Keratinocyte (primary cell): ENCODE data around the gene ARHGAP28.

Experiments used
- EZH2 ChIP-seq: IDR thresholded peaks from one replicate; pipeline ENCODE4 v1.6.1; 2012; ENCODE audit warnings: inconsistent platforms, mild to moderate bottlenecking, low read length, moderate library complexity
- TF ChIP-seq, protein P1 (sequence below), 3 experiments: IDR thresholded peaks in 1 of 3; conservative IDR thresholded peaks in 1 of 3; optimal IDR thresholded peaks in 1 of 3; 2 replicates in 2 of 3; 3 replicates in 1 of 3; pipeline versions ENCODE3 to v1.5.1; 2011; ENCODE audit warnings: low read length in 3 of 3, mild to moderate bottlenecking in 3 of 3, moderate library complexity in 2 of 3, control low read depth in 1 of 3, inconsistent platforms in 1 of 3; ENCODE audit not compliant: insufficient read depth in 2 of 3; ENCODE audit errors: extremely low read depth in 1 of 3

DNA sequence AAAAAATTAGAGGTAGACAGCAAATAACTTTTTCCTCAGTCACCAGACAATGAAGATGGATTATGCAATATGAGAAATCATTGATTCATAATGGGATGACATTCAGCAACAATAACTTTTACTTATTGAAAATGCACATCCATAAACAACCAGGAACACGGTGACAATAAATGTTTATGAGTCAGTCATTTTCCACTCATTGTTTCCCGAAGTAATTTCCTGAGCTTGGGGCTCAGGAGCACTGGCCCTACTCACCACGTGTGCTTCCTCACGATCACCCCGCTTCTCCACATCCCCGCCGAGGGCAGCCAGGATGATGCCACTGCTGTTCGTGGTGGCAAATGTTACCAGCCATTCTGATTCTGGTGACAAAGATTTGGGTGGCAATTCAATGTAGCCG is 231.8 kb downstream of the ARHGAP28 start:
- TF ChIP-seq, protein P1, sequence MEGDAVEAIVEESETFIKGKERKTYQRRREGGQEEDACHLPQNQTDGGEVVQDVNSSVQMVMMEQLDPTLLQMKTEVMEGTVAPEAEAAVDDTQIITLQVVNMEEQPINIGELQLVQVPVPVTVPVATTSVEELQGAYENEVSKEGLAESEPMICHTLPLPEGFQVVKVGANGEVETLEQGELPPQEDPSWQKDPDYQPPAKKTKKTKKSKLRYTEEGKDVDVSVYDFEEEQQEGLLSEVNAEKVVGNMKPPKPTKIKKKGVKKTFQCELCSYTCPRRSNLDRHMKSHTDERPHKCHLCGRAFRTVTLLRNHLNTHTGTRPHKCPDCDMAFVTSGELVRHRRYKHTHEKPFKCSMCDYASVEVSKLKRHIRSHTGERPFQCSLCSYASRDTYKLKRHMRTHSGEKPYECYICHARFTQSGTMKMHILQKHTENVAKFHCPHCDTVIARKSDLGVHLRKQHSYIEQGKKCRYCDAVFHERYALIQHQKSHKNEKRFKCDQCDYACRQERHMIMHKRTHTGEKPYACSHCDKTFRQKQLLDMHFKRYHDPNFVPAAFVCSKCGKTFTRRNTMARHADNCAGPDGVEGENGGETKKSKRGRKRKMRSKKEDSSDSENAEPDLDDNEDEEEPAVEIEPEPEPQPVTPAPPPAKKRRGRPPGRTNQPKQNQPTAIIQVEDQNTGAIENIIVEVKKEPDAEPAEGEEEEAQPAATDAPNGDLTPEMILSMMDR (optimal IDR thresholded peaks at IDR 0.05 in 1 of 3, IDR thresholded peaks at IDR 0.05 in 1 of 3, conservative IDR thresholded peaks at IDR 0.05 in 1 of 3; ENCODE audit: extremely low read depth in 1 of 3, insufficient read depth in 2 of 3, low read length in 3 of 3) = no peak
- TF ChIP-seq EZH2 = no peak
